Rectal smooth muscle tissue (tissue), 1 donor: ENCODE measurements around the gene PLB1.

Source experiments
- H3K27ac ChIP-seq: one replicate; pipeline ENCODE4 v1.7.0; 2013; ENCODE audit warnings: low read depth, low read length, inconsistent platforms
- H3K27me3 ChIP-seq: one replicate; pipeline ENCODE4 v1.7.0; 2013; ENCODE audit warnings: low read length; ENCODE audit not compliant: control insufficient read depth, insufficient read depth
- H3K36me3 ChIP-seq: one replicate; pipeline ENCODE4 v1.7.0; 2013; ENCODE audit warnings: low read length; ENCODE audit not compliant: control insufficient read depth, insufficient read depth
- H3K4me1 ChIP-seq: one replicate; pipeline ENCODE4 v1.7.0; 2013; ENCODE audit warnings: low read length; ENCODE audit not compliant: control insufficient read depth, insufficient read depth
- H3K4me3 ChIP-seq: one replicate; pipeline ENCODE4 v1.7.0; 2013; ENCODE audit warnings: low read length
- H3K9ac ChIP-seq: one replicate; pipeline ENCODE4 v1.7.0; 2013; ENCODE audit warnings: low read length

The PLB1 gene

DNA sequence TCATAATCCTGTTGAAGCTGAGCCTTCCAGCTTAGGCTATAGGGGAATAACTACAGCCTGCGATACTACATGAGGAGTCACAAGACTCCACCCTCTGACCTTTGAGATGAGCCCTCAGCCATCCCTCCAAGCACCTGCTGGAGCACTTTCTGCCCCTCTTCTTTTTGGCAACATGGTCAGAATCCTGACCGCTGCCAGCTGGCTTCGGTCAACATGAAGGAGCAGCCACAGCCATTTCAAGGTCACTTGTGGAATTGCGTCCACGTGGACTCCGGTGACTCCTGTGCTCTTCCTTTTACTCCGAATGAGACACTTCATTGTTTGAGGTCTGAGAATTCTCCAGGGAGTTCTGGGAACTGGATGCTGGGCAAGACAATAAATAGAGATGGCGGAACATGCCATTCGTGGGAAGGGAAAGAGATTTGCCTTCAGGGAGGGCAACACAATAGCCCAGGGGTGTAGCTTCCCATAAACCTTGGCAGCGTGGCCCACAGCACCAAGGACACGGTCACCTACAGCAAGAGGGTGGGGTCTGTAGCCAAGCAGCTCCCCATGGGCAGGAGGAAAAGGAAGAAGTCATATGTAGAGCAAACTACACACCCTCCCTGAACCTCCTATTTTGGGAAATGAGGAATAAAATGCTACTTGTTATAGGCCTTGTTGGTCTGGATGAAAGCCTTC is 182.5 kb downstream of the PLB1 start:
- no peak overlapping the region for H3K27ac ChIP-seq
- no peak overlapping the region for H3K4me3 ChIP-seq
- H3K36me3 ChIP-seq: no peaks in the 10 kb centered on the region
- H3K27me3 ChIP-seq: no peaks in the 10 kb centered on the region
- H3K9ac ChIP-seq: no peak overlapping the region
- H3K4me1 ChIP-seq: peaks cover 10% of the 10 kb centered on the region

DNA sequence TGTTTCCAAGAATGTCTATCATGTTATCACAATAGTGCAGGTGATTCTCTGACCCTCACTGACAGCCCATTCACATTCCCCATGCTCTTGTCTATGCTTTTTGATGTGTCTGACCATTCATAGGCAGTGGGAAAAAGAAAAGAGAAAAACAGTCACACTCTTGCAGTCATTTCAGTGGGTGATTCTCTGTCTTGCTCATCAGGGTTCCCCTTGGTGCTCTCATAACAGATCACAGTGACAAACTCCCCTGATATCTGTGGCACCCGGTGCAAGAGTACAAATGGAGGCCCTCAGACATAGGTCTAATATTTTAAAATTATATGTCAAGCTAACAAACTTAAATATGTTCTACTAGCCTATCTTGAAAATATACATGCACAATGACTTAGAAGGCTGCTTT is 183.1 kb downstream of the PLB1 start:
- peaks cover 16% of the 10 kb centered on the region for H3K4me1 ChIP-seq

DNA sequence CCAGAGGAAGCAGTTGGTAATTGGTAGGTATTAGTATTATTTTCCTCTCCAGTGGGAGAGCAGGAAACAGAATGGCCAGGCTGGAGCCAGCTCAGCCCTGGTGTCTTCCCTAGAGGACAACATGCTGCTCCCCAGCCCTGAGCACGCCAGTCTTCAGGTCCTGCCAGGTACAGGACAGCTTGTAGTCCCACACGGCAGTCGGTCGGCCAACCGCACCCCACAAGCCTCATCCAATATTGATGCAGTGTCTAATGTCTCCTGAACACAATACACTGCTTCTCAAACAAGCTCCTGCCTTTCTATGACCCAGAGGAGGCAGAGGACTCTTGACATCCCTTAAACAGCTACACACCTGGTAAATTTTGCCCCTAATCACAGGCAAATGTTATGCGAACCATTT is 184.8 kb downstream of the PLB1 start:
- Histone ChIP-seq H3K4me1 (peaks cover 16% of the 10 kb centered on the region), H3K36me3 (no peaks in the 10 kb centered on the region), H3K9ac (no peak overlapping the region), H3K4me3 (no peak overlapping the region), H3K27me3 (no peaks in the 10 kb centered on the region), H3K27ac (peak overlapping the region; percentile 17)

More for the DNA sequence above, 183.1 kb downstream of the PLB1 start:
- Histone ChIP-seq H3K27me3 (no peaks in the 10 kb centered on the region), H3K36me3 (no peaks in the 10 kb centered on the region), H3K27ac (no peak overlapping the region), H3K9ac (no peak overlapping the region), H3K4me3 (no peak overlapping the region)

DNA sequence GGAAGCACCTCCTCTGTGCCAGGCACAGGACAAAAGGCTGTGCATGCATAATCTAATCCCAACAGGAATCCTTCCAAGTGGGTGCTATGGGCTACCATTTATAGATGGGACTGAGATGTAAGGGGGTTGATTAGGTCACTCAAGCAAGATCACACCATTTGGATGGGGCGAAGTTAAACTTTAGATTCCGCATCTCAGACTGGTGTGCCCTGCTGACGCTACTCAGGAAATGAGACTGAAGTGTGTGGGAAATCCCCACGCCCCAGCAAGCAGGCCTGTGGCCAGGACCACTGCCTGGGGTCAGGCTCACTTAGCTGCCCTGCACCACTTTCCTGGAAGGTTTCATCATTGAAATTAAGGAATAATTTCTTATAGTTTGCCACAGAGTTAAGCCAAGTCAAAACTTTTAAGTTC is 185.3 kb downstream of the PLB1 start:
- peak overlapping the region; percentile 17 for H3K27ac ChIP-seq
- H3K4me1 ChIP-seq: peaks cover 16% of the 10 kb centered on the region

DNA sequence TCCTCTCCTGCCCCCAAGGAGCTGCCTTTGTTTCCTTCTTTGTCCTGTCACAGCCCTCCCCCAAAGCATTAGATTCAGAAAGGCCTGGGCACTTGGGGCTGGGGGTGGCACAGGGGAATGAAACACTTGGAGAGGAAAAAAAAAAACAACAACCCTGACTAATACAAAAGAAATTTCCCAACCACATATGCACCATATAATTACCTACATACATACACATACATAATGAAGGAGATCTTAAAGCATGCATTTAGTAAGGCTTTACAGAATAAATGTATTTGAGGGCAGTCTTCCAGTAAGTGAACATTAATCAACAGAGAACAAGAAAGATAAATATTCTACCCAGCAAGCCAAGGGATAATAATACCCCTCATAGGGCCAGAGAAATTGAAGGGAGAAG is 185.7 kb downstream of the PLB1 start:
- Histone ChIP-seq H3K27me3 (no peaks in the 10 kb centered on the region), H3K4me3 (no peak overlapping the region), H3K4me1 (peaks cover 16% of the 10 kb centered on the region), H3K9ac (no peak overlapping the region), H3K27ac (no peak overlapping the region), H3K36me3 (no peaks in the 10 kb centered on the region)

More for the DNA sequence above, 185.3 kb downstream of the PLB1 start:
- Histone ChIP-seq H3K4me3 (no peak overlapping the region), H3K9ac (no peak overlapping the region), H3K36me3 (no peaks in the 10 kb centered on the region), H3K27me3 (no peaks in the 10 kb centered on the region)

DNA sequence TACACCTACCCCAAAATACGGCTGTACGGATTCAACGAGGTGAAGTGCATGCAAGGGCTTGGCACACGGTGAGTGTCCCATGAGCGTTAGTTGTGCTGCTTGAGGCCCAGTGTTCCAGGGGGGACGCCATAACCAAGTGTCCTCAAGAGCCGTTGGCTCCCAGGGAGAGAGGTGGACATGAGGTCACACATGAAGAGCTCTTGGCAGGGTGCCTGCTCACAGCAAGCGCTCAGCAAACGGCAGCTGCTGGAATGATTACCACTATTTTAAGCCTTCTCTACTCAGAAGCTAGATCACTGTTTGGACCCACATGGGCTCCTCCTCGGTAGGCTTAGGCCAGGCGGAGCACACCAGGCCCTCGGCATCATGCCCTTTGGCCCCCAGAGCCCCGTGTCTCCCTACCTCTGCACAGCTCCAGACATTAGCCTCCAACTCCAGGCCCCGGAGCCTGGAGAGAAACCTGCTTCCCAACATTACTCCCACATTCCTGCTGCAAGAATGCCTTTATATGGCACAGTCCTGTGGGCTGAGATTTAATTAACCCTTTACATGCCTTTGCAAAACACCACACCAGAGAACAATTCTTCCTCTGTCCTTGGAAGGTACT is 187.3 kb downstream of the PLB1 start:
- Histone ChIP-seq H3K4me3 (peak overlapping the region; percentile 25), H3K9ac (no peak overlapping the region), H3K36me3 (no peaks in the 10 kb centered on the region), H3K27ac (peak overlapping the region; percentile 68), H3K27me3 (no peaks in the 10 kb centered on the region), H3K4me1 (peaks cover 16% of the 10 kb centered on the region)

DNA sequence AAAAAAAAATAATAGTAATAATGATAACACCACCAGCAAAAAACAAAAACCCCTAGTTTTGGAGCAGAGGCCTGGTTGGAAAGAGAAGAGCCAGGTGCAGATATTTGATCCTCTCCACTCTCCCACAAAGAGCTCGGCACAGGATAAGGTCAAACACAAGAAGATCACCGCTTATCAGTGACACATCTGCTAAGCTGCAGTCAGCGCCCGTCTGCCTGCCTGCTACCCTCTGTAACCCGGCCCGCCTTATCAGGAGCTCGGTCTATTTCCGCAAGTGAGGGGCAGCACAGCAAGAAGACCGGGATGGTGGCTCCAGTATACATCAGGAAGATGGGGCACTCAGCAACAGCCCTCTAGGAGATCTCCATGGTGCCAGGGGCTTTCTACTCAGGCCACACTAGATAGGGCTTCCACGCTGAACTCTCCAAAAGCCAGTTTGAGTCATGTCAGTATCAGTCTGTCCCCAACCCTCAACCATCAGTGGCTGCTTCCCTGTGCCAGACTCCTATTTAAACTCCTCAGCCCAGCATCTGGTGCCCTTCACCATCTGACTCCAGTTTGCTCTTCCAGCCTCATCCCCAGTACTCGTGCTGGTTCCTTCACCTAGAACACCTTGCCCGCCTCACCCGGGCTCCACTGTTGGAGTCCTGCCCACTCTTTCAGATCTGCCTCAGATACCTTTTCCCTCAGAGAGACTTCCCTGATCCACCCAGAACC is 188.4 kb downstream of the PLB1 start:
- no peak overlapping the region for H3K9ac ChIP-seq
- no peak overlapping the region for H3K4me3 ChIP-seq
- H3K27me3 ChIP-seq: no peaks in the 10 kb centered on the region
- H3K36me3 ChIP-seq: no peaks in the 10 kb centered on the region
- no peak overlapping the region for H3K27ac ChIP-seq
- peaks cover 16% of the 10 kb centered on the region for H3K4me1 ChIP-seq

DNA sequence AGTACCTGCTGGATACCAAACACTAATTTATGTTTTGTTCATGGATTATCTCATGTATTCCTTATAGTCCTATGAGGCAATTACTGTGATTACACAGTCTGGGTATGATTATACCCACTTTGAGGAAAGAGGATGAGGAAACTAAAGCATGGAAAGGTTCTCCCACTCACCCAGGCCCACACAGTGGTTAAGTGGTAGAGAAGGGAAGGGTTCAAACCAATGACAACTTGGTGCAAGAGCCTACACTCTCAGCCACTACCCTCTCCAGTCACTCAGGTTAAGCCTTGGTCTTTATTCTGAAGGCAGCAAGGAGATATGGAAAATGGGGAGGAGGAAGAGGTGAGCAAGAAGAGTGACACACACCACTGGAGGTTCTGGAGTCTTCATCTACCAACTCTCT is 191.3 kb downstream of the PLB1 start:
- H3K9ac ChIP-seq: no peak overlapping the region
- H3K27ac ChIP-seq: no peak overlapping the region
- H3K4me1 ChIP-seq: peaks cover 17% of the 10 kb centered on the region
- H3K36me3 ChIP-seq: no peaks in the 10 kb centered on the region
- no peak overlapping the region for H3K4me3 ChIP-seq
- no peaks in the 10 kb centered on the region for H3K27me3 ChIP-seq

DNA sequence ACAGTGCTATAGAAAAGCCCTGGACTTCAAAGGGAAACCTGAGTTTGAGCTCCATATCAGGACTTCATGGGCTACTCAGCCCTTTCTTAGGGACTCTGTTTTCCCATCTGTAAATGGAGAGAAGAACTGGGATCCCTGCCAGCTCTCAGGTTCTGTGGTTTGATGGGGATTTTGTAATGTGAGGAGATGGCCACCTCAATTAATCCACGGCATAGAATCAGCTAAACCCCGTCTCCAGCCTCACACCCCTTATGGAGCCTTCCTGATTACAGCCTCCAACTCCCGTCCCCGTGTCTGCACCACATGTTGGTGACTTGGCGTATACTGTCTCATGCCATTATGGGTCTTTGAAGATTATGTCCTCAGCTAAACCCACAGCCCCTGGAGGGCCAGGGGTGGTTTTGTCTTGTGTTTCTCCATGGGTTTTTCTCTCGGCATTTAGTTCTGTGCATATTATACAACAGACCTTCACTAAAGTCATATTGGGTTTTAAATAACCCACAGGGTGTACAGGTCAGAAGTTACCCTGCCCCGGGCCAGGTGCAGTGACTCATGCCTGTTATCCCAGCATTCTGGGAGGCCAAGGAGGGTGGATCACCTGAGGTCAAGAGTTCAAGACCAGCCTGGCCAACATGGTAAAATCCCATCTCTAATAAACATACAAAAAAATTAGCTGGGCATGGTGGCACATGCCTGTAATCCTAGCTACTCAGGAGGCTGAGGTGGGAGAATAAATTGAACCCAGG is 192.0 kb downstream of the PLB1 start:
- Histone ChIP-seq H3K4me3 (no peak overlapping the region), H3K4me1 (peaks cover 15% of the 10 kb centered on the region), H3K27me3 (no peaks in the 10 kb centered on the region), H3K36me3 (no peaks in the 10 kb centered on the region), H3K9ac (no peak overlapping the region), H3K27ac (no peak overlapping the region)

DNA sequence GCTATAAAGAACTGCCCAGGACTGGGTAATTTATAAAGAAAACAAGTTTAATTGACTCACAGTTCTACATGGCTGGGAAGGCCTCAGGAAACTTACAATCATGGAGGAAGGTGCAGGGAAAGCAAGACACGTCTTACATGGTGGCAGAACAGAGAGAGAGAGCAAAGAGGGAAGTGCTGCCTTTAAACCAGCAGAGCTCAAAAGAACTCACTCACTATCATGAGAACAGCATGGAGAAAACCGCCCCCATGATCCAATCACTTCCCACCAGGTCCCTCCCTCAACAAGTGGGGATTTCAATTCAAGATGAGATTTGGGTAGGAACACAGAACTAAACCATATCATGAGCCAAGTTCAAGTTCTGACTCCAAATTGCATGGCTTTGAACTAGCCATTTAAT is 193.0 kb downstream of the PLB1 start:
- H3K4me3 ChIP-seq: no peak overlapping the region
- H3K36me3 ChIP-seq: no peaks in the 10 kb centered on the region
- H3K27ac ChIP-seq: no peak overlapping the region
- H3K4me1 ChIP-seq: peaks cover 5% of the 10 kb centered on the region
- H3K27me3 ChIP-seq: no peaks in the 10 kb centered on the region
- no peak overlapping the region for H3K9ac ChIP-seq

DNA sequence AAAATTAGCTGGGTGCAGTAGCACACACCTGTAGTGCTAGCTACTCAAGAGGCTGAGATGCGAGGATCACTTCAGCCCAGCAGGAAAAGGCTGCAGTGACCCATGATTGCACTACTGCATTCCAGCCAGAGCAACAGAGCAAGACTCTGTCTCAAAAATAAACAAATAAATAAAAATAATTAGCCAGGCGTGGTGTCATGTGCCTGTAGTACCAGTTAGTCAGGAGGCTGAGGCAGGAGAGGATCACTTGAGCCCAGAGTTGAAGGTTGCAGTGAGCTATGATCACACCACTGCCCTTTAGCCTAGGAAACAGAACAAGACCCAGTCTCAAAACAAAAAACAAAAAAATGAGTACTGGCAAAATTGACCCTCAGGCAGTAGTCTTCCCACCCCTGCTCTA is 193.9 kb downstream of the PLB1 start:
- Histone ChIP-seq H3K4me1 (peaks cover 4% of the 10 kb centered on the region), H3K9ac (no peak overlapping the region), H3K4me3 (no peak overlapping the region), H3K27ac (no peak overlapping the region), H3K36me3 (no peaks in the 10 kb centered on the region), H3K27me3 (no peaks in the 10 kb centered on the region)

DNA sequence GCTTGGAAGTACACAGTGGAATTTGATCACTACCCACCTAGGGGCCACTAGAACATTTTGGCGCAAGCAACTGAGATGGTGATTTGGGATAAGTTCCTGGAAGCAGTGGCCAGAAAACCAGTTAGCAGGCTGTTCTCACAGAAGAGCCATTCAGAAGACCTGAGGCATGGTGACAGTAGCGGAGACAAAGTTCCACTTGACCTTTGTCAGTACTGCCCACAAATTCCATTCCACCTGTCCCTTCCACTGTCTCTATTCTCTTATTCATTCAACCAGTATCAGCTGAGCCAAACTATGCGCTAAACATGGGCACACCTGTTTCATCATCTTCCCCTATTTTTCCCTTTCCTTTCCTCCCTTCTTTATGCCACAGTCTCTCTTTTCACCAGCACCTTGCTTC is 196.6 kb downstream of the PLB1 start:
- no peak overlapping the region for H3K9ac ChIP-seq

More for the DNA sequence above, 196.6 kb downstream of the PLB1 start:
- no peaks in the 10 kb centered on the region for H3K36me3 ChIP-seq
- no peak overlapping the region for H3K27ac ChIP-seq
- H3K27me3 ChIP-seq: no peaks in the 10 kb centered on the region
- no peak overlapping the region for H3K4me3 ChIP-seq
- peaks cover 4% of the 10 kb centered on the region for H3K4me1 ChIP-seq
